ENCODE results near the gene KCNH2.

KCNH2 gene

DNA sequence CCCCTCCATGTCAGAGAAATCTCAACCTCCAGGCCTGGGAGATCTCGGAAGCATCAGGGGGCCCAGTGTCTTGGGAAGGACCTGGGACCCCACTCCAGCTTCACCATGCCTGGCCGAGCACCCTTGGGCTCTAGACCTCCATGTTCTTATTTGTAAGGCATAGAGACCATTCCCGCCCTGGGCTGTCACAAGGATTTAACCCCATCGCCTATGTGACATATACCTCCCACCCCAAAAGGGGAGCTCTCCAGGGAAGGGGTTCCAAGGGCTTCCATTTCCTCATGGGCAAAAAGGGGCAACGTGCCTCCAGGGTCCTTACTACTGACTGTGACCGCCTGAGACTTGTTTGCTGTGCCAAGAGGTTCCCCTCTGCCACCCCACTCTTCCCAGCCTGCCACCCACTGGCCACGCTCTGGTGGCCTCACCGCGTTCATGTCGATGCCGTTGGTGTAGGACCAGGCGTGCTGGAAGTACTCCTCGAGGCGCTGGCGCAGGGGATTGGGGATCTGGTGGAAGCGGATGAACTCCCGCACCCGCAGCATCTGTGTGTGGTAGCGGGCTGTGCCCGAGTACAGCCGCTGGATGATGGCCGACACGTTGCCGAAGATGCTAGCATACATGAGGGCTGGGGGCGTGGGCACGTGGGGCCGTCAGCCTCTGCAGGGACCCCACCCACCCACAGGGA lies 27.5 kb downstream of the KCNH2 start:
- H3K36me3 ChIP-seq (ENCODE audit: control insufficient read depth, insufficient read depth, low read length) = no peaks in the 10 kb centered on the region
- DNase-seq (ENCODE audit: extremely low read depth, insufficient read length) = no peak
- no peaks in the 10 kb centered on the region; the same call in 1 of the 2 replicates for H3K27me3 ChIP-seq (replicated peaks; ENCODE audit: control insufficient read depth, insufficient read depth, low read length)
- TF ChIP-seq, protein P1, sequence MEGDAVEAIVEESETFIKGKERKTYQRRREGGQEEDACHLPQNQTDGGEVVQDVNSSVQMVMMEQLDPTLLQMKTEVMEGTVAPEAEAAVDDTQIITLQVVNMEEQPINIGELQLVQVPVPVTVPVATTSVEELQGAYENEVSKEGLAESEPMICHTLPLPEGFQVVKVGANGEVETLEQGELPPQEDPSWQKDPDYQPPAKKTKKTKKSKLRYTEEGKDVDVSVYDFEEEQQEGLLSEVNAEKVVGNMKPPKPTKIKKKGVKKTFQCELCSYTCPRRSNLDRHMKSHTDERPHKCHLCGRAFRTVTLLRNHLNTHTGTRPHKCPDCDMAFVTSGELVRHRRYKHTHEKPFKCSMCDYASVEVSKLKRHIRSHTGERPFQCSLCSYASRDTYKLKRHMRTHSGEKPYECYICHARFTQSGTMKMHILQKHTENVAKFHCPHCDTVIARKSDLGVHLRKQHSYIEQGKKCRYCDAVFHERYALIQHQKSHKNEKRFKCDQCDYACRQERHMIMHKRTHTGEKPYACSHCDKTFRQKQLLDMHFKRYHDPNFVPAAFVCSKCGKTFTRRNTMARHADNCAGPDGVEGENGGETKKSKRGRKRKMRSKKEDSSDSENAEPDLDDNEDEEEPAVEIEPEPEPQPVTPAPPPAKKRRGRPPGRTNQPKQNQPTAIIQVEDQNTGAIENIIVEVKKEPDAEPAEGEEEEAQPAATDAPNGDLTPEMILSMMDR (IDR thresholded peaks at IDR 0.05; ENCODE audit: insufficient read depth, low read length, poor library complexity, severe bottlenecking) = no peak
- H3K4me3 ChIP-seq (replicated peaks; ENCODE audit: low read depth, low read length) = no peak overlapping the region

DNA sequence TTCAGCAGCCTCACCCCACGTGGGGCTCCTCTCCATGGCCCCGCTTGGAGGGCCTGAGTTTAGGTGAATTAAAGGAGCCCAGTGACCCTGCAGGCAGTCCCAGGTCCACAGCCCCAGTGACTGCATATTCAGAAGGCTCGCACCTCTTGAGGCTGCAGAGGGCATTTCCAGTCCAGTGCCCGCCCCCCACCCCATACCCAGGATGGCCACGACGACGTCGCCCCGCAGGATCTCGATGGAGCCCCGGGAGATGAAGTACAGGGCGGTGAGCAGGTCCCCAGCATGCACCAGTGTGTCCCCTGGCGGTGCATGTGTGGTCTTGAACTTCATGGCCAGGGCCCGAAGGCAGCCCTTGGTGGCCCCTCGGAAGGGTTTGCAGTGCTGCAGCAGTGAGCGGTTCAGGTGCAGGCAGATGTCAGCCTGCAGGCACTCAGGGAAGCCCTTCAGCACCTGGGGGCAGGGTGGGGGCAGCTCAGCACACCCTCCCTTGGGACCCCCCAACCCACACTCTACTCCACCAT lies 28.1 kb downstream of the KCNH2 start:
- no peak overlapping the region for H3K4me3 ChIP-seq (replicated peaks; ENCODE audit: low read depth, low read length)
- TF ChIP-seq, protein P1 (IDR thresholded peaks at IDR 0.05; ENCODE audit: insufficient read depth, low read length, poor library complexity, severe bottlenecking) = no peak
- H3K36me3 ChIP-seq (ENCODE audit: control insufficient read depth, insufficient read depth, low read length) = no peaks in the 10 kb centered on the region
- DNase-seq (ENCODE audit: extremely low read depth, insufficient read length) = no peak
- H3K27me3 ChIP-seq (replicated peaks; ENCODE audit: control insufficient read depth, insufficient read depth, low read length) = no peaks in the 10 kb centered on the region; the same call in 1 of the 2 replicates

DNA sequence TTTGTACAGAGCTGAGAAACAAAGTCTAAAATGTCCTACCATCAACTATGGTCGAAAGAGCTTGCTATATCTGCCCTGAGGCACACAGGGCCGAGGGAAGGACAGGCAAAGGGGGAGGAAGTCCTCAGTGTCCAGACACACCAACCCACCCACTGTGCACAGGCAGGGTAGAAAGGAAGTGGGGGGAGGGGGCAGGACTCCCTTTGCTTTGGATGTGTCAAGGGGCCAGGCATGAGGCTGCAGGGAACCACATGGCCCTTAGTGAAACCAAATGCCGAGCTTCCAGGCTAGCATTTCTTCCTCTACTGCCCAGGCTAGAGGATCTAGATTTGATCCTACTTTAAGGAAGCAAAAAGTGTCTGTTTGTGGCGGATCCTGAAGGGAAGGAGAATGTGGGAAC lies 28.6 kb downstream of the KCNH2 start:
- H3K27me3 ChIP-seq (replicated peaks; ENCODE audit: control insufficient read depth, insufficient read depth, low read length) = no peaks in the 10 kb centered on the region; the same call in 1 of the 2 replicates
- DNase-seq (ENCODE audit: extremely low read depth, insufficient read length) = no peak
- TF ChIP-seq, protein P1 (IDR thresholded peaks at IDR 0.05; ENCODE audit: insufficient read depth, low read length, poor library complexity, severe bottlenecking) = no peak

DNA sequence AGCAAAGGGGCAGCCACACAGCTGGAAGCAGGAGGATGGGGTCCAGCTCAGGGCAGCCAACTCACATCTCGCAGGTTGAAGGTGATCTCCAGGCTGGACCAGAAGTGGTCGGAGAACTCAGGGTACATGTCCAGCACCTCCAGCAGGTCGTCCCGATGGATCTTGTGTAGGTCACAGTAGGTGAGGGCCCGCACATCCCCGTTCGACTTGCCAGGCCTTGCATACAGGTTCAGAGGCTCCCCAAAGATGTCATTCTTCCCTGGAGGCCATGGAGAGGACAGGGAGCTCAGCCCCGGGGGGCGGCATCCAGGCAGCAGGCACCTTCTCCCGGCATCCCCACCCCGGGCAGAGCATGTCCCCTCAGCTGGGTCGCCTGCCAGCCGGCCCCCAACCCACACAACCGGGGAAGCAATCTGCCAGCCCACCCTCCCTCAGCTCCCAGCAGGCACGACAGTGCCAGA lies 29.3 kb downstream of the KCNH2 start:
- no peak for DNase-seq (ENCODE audit: extremely low read depth, insufficient read length)
- TF ChIP-seq, protein P1 (IDR thresholded peaks at IDR 0.05; ENCODE audit: insufficient read depth, low read length, poor library complexity, severe bottlenecking) = no peak
- no peak overlapping the region for H3K4me3 ChIP-seq (replicated peaks; ENCODE audit: low read depth, low read length)
- no peaks in the 10 kb centered on the region; the same call in 1 of the 2 replicates for H3K27me3 ChIP-seq (replicated peaks; ENCODE audit: control insufficient read depth, insufficient read depth, low read length)
- no peaks in the 10 kb centered on the region for H3K36me3 ChIP-seq (ENCODE audit: control insufficient read depth, insufficient read depth, low read length)

More for the DNA sequence above, 28.6 kb downstream of the KCNH2 start:
- Histone ChIP-seq H3K36me3 (ENCODE audit: control insufficient read depth, insufficient read depth, low read length) (no peaks in the 10 kb centered on the region), H3K4me3 (replicated peaks; ENCODE audit: low read depth, low read length) (no peak overlapping the region)

DNA sequence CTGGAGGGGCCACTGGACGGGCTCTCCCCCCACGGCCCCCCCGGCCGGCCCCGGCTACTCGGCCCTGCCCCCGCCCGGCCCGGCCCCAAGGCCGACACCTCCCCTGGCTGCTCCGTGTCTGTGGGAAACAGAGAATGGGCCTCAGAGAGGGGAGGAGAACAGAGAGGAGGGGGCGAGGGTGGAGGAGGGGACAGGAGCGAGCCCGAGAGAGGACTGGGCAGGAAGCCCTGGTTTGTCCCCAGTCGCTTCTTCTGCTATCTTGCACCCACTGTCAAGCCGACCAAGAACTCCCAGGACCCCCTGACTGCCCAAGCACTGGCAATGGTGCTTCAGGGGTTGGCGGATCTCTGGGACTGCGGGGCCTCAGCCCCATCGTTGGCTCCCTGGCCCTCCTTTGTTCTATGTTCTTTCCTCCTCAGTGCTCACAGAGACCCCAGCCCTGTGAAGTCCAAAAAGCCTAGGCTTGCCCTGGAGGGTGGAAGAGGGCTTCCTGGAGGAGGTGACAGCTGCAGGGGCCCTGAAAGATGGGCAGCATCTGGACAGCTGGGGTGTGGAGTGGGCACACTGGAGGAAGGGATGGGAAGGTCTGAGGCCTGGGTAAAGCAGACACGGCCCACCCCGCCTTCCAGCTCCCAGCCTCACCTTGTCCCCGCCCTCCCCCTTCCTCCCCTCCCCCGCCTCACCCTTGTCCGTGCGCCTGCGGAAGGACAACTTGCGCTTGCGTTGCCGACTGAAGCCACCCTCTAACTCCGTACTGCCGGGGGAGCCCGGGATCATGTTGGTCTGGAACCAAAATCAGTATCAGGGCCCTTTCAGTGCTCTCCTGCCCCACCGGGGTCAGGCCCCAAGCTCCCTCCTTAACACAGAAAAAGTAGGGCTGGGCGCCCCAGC lies 30.1 kb downstream of the KCNH2 start:
- Histone ChIP-seq H3K27me3 (replicated peaks; ENCODE audit: control insufficient read depth, insufficient read depth, low read length) (no peaks in the 10 kb centered on the region; the same call in 1 of the 2 replicates), H3K36me3 (ENCODE audit: control insufficient read depth, insufficient read depth, low read length) (no peaks in the 10 kb centered on the region), H3K4me3 (replicated peaks; ENCODE audit: low read depth, low read length) (no peak overlapping the region)
- no peak for DNase-seq (ENCODE audit: extremely low read depth, insufficient read length)
- TF ChIP-seq, protein P1 (IDR thresholded peaks at IDR 0.05; ENCODE audit: insufficient read depth, low read length, poor library complexity, severe bottlenecking) = no peak
